Measurements from ENCODE around the gene ARHGEF37. TPM values are rescaled to one million over a fixed set of nuclear protein-coding genes. Genes with fewer than 3 reads are reported as not detected.

The ARHGEF37 gene
- total RNA-seq, 1 donor from 2014 or later, result 1.0 TPM

DNA sequence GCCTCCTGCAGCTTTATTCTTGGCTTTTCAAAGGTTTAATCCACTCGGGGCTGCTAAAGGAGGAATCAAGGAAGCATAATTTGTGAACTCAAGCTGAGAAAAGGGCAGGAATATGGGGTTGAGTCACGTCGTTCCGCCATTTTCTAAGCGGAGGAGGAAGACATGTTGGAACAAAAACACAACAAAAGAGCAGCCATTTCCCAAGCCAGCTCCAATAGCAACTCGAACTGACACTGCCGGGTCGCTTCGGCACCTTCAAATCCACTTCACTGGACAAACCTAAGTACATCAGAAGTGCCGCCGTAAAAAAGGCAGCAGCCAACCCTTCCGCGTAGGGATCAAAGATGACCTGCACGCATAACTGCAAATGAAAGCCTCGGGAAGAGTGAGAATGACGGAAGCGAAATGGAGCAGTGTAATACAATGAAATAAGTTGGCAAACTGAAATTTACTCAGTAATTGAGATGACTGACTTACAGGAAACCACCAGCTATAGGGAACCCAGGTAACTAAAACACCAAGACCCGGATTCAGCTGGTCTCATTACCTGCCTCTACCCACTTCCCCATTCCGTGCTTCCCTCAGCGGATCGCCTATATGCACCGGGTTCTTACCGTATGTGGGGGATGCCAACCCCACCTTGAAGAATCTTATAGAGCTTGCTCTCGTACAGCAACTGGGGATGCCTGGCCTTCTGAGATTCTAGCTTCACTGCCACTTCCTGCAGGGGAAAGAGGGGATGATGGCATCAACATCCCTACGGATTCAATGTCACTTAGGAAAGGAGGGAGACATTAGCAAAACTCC, 31.6 kb upstream of the ARHGEF37 start:
- TF ChIP-seq CTCF (IDR thresholded peaks at IDR 0.05; ENCODE audit: partially characterized antibody, unreplicated experiment), result no peak
- H3K4me3 Mint-ChIP-seq (ENCODE audit: unreplicated experiment), result peak overlapping the region; percentile 97
- peaks cover 13% of the 10 kb centered on the region for H3K27me3 Mint-ChIP-seq (ENCODE audit: unreplicated experiment)
- peak overlapping the region; percentile 99 for H3K27ac Mint-ChIP-seq (ENCODE audit: unreplicated experiment)
- H3K4me1 Mint-ChIP-seq (ENCODE audit: low read depth, unreplicated experiment), result peaks cover 13% of the 10 kb centered on the region
- no peaks in the 10 kb centered on the region for H3K36me3 Mint-ChIP-seq (ENCODE audit: unreplicated experiment)
- DNase-seq, result no peak
- peaks cover 14% of the 10 kb centered on the region for H3K9me3 Mint-ChIP-seq (ENCODE audit: unreplicated experiment)

- no peak for DNase-seq
- H3K27ac Mint-ChIP-seq (ENCODE audit: unreplicated experiment), result peak overlapping the region; percentile 99
- TF ChIP-seq CTCF (IDR thresholded peaks at IDR 0.05; ENCODE audit: partially characterized antibody, unreplicated experiment), result no peak
- H3K4me1 Mint-ChIP-seq (ENCODE audit: low read depth, unreplicated experiment), result peaks cover 13% of the 10 kb centered on the region
- peak overlapping the region; percentile 97 for H3K4me3 Mint-ChIP-seq (ENCODE audit: unreplicated experiment)
- H3K27me3 Mint-ChIP-seq (ENCODE audit: unreplicated experiment), result peaks cover 13% of the 10 kb centered on the region
- H3K9me3 Mint-ChIP-seq (ENCODE audit: unreplicated experiment), result peaks cover 14% of the 10 kb centered on the region
- no peaks in the 10 kb centered on the region for H3K36me3 Mint-ChIP-seq (ENCODE audit: unreplicated experiment)
Observed at GRCh38 chr5:149550268-149550583, 31.1 kb upstream of the ARHGEF37 start.

DNA sequence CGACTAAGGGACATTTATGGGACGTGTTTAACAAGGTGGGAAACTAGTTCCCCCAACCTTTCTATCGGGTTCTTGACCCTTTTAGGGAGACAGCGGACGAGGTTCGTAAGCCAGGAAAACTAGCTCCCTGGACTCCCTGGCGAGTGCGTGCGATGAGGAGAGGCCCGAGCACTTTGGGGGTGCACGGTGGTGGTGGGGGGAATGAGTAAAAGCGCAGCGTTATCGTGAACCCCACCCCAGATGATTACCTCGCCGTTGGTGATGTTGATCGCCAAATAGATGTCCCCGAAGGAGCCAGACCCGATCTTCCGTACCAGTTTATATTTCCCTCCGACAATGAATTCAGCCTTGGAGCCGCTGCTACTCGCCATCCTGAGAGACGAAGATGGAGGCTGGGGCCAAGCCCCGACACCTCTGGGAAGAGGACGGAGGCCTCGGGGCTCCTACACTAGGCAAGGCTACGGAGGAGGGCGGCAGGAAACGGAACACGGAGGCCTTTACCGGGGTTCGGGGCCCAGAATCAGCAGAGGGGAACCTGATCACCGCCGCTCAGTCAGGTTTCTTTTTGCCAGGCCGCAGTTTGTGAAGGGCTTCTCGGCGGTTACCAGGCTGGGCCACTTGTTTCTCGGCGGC, 30.6 kb upstream of the ARHGEF37 start:
- no peaks in the 10 kb centered on the region for H3K36me3 Mint-ChIP-seq (ENCODE audit: unreplicated experiment)
- peak overlapping the region; percentile 97 for H3K4me3 Mint-ChIP-seq (ENCODE audit: unreplicated experiment)
- DNase-seq, result no peak
- H3K4me1 Mint-ChIP-seq (ENCODE audit: low read depth, unreplicated experiment), result peaks cover 11% of the 10 kb centered on the region
- H3K27ac Mint-ChIP-seq (ENCODE audit: unreplicated experiment), result peak overlapping the region; percentile 99
- peaks cover 13% of the 10 kb centered on the region for H3K27me3 Mint-ChIP-seq (ENCODE audit: unreplicated experiment)
- peaks cover 14% of the 10 kb centered on the region for H3K9me3 Mint-ChIP-seq (ENCODE audit: unreplicated experiment)
- no peak for TF ChIP-seq CTCF (IDR thresholded peaks at IDR 0.05; ENCODE audit: partially characterized antibody, unreplicated experiment)

- Mint-ChIP-seq H3K27me3 (ENCODE audit: unreplicated experiment) (peaks cover 13% of the 10 kb centered on the region), H3K4me1 (ENCODE audit: low read depth, unreplicated experiment) (peaks cover 10% of the 10 kb centered on the region), H3K4me3 (ENCODE audit: unreplicated experiment) (peak within 1 kb of the TSS; percentile 97), H3K27ac (ENCODE audit: unreplicated experiment) (peak within 1 kb of the TSS; percentile 99), H3K36me3 (ENCODE audit: unreplicated experiment) (no peaks in the 10 kb centered on the region), H3K9me3 (ENCODE audit: unreplicated experiment) (peaks cover 14% of the 10 kb centered on the region)
- peak; percentile 83 for TF ChIP-seq CTCF (IDR thresholded peaks at IDR 0.05; ENCODE audit: partially characterized antibody, unreplicated experiment)
- DNase-seq, result peak; percentile 99
Observed at GRCh38 chr5:149551227-149552037, 29.9 kb upstream of the ARHGEF37 start, which contains the start of gene CSNK1A1. TSS of gene CSNK1A1 (minus strand) at chr5:149551439. CDS start at chr5:149550964, 475 bp downstream.
